Erythroblast (primary cell): ENCODE results near the gene RNF223.

Experiments
- GATA1 ChIP-seq: IDR thresholded peaks from 2 replicates; pipeline ENCODE4 v1.6.1; 2011; ENCODE audit warnings: low read depth, mild to moderate bottlenecking, control low read depth, low read length, moderate library complexity
- POLR2A ChIP-seq: IDR thresholded peaks from 2 replicates; pipeline ENCODE4 v1.6.1; 2011; ENCODE audit warnings: mild to moderate bottlenecking, low read length

GRCh38 chr1:1027791-1028190 lies 46.3 kb downstream of the RNF223 start:
- no peak for TF ChIP-seq POLR2A
- no peak for TF ChIP-seq GATA1
